Activated effector memory CD4-positive, alpha-beta T cell treated with Interleukin-2 at 50 U/mL for 16 hours (primary cell): ENCODE data around the gene TMEM255A.
"Not testable (repeated sequence)": the region's sequence is repeated elsewhere in the genome, so short reads cannot be mapped to it uniquely, and the experiment has no call there.

Experiments used
- DNase-seq: peaks from one replicate; pipeline ENCODE4 v3.0.0-alpha.2; 2020

The TMEM255A gene

DNA sequence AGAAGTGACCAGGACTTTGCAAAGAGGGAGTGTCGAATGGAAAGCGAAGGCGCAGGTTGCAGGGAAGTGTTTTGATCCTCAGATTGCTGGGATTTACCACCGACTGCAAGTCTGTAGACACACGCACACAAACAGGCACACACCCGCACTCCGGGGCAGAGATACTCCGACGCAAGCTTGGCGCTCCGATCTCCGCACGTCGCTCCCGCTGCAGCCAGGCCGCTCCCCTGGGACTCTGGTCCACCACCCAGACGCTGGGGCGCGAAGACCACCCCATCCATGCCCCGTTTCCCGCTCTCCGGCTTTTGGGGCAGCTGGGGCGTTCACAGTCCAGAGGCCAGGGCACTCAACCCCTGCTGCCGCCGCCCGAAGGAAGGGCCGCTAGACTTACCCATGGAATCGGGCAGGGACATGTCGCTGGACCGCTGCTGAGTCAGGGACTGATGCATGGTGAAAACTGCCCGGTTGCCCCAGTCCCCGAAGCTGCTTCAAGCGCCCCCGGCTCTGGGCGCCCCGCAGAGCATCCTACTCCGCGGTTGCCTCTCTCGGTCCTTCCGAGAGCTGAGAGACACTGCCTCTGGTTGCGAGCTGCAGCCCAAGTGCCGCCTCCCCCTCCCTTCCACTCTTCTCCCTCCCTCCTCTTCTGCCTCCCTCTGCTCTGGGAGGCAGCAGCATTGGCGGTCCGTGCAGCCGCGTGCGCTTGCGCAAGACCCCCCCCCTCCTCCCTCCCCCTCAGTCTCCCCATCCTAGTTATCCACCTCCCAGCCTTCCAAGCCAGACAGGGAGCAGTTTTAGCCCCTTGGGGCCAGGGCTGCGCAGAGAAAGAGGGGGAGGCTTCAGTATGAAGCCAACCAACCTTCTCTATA, at the start of gene TMEM255A:
TSS of gene TMEM255A (minus strand) at position 601 of the 866 bp plus-strand sequence. CDS start at position 449, 152 bp downstream.
- DNase-seq = no peak

DNA sequence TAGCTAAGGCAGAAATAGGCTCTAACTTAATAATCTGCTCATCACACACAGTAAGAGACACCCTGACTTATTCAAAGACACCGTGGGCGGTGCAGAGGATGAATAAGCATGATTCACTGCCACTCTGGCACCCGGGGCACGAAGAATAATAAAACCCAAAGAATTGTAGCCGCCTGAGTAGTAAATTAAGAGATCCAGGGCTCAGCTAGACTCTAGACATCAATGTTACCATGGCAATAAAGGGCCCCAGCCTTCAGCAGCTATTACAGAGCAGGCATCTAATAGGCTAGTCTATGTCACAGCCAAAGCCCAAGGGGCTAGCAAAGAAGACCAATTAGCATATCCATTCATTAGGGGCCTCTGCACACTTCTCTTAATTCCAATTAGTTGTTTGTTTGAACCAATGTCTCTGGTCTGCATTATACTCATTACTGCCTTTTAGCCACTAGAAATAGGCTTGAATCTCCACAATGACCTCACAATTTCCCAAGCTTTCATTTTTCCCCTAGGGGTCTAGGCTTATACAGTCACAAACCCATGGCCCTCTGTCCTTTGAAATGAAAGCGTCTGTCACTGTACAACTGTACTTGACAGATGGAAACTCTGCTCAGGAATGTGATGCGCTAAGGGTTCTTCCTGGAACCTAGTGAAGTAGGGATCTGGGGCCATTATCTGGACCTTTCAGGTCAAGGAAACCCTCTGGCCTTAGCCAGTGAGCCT, 47.6 kb upstream of the TMEM255A start:
- no peak for DNase-seq

DNA sequence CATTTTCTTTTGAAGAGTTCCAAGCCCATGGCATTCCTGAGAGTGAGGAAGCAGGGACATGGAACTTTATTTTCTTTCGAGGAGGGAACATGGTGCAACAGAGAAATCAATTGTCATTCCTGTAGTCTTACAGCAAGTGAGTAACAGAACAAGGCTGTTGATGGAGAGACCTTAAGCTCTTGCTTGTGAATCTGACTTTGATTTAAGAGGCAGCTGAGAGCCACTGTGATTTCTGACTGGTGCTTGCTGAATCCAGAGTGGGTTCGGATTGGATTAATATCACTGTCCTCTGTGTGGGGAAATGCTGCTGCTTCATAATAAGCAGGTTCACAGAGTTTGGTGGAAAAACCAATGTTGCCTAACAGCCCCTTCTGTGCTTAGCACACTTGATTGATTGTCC, 45.9 kb upstream of the TMEM255A start:
- no peak for DNase-seq

DNA sequence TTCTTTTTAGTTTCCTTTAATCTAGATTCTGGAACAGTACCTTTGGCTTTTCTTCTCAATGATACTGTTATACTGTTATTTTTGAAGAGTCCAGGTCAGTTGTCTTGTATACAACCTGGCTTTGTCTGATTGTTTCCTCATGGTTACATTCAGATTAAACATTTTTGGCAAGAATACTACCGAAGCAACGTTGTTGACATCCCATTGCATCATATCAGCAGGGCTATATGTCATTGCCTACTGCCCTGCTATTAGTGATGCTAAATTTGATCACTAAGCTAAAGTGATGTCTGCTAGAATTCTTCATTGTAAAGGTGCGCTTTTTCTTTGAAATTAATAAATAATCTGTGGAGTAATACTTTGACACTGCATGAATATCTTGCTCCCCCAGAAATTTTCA, 44.8 kb upstream of the TMEM255A start:
- no peak for DNase-seq

DNA sequence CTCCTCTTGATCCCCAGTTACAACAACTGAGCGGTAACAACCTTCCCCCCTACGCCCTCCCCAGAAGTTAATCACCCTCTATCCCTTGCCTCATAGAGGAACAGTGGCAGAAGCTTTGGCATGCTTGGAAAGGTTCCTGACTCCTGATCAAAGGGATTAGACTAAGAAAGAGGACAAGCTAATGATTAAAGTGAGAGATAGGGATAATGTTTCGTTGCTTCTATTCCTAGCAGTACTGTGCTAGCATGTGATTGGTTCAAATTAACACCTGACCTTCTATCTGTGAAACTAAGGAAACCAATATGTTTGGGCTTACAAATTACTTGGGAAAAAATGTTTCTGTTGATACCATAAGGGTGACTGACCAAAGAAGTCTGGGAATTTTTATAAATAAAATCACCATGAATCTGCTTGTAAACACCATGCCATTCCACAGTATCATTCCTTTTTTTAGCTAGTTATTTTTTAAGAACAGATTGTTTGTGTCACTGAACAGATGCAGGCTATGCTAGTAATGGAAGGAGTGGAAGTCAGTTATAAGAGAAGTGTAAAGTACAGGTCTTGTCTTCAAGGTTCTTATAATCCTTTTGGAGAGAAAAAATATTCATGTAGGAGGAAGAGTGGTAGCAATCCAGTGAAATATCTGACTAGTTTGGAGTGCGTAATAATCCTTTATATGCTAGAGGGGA, 39.3 kb upstream of the TMEM255A start:
- no peak for DNase-seq

DNA sequence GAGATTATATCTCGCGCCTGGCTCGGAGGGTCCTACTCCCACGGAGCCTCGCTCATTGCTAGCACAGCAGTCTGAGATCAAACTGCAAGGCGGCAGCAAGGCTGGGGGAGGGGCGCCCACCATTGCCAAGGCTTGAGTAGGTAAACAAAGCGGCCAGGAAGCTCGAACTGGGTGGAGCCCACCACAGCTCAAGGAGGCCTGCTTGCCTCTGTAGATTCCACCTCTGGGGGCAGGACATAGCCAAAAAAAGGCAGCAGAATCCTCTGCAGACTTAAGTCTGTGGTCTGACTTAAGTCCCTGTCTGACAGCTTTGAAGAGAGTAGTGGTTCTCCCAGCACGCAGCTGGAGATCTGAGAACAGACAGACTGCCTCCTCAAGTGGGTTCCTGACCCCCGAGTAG, 33.3 kb upstream of the TMEM255A start:
- DNase-seq = not testable (repeated sequence)

DNA sequence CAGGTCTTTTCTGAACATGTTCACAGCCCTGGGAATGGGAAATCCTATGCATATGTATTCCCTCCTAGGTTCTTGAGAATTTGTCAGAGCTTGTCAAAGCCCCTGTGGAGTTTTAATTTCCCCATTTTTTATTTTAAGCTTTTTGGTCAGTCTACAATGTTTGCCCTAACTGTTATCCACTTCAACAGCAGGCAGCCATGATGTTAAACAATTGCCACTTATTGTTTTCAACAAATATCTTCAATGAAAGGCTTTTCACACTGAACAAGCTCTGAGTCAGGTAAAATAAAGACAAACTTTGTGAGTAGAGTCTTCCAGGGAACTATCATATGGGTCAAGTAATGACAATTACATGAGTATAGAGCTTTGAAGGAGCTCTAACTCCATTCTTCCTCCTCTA, 25.6 kb upstream of the TMEM255A start:
- no peak for DNase-seq

DNA sequence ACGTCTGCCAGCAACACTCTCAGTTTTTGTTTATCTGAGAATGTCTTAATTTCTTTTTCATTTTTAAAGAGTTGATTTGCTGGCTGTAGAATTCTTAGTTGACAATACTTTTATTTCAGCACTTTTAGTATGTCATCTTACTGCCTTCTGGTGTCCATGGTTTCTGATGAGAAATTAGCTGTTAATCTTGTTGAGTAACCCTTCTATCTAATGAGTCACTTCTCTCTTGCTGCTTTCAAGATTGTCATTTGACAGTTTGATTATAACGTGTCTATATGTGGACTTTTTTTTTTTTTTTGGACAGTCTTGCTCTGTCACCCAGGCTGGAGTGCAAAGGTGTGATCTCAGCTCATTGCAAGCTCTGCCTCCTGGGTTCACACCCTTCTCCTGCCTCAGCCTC, 24.0 kb upstream of the TMEM255A start:
- no peak for DNase-seq

DNA sequence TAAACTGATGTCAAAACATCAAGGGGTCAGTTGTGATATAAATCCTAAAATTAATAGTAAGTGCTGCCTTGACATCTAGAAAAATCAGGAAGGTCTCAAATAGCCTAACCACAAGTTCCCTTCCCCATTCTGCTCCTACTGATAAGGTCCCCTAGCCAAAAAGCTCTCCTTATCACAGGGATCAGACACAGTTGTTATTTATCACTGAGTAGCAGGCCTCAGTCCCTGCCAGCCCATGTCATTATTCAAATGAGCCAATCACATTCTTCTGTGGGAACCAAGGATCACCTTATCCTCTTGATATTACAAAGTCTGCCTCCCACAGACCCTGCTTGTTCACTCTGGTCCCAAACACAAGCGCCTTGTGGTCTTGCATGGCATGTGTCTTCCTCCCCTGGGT, 23.3 kb upstream of the TMEM255A start:
- no peak for DNase-seq

DNA sequence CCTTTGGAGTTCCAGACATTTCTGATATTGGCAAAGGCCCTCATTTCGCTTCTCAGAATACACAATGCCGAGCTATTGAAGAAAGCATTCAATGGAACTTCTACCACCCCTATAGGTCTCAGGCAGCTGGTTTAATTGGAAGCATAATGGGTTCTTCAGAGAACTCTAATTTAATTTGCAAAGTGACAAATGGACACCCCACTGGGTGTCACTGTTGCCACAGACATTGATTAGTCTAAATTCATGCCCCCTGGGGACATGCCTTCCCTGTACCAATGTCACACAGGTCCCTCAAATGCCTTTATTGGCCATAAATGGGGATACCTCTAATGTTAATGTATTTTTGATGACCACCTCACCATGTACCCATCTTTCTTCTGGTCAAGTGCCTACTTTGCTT, 22.9 kb upstream of the TMEM255A start:
- no peak for DNase-seq

DNA sequence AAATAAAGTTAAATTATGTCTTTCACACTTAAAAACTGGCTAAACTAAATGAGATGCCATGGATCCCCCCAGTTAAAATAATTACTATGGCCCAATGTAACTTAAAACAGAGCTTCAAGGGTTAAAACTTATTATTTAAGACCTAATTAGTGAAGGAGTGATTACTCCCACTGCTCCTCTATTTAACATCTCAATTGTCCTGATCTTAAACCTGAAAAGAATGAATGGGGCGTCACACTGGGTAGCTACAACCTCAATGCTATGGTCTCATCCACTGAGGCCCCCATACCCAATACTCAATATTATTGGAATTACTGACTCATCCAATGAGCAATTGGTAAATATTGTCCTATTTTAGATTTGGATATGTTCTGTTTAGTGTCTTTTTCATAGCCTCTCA, 21.1 kb upstream of the TMEM255A start:
- DNase-seq = no peak

DNA sequence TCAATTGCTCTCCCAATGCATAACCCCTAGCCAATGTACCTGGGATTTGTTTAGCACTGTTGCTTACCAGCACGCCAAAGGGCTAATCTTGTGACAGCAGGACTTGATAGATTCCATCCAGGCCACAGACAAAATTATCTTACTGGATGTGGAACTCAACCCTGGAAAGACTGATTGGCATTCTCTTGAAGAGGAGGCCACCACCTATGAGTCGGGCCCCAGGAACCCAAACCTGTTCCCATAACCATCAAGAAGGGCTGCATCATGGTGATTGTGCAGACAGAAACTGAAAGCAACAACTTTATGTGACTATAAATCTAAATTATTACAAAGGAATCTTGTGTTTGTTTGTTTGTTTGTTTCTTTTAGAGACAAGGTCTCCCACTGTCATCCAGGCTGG, 19.9 kb upstream of the TMEM255A start:
- no peak for DNase-seq

DNA sequence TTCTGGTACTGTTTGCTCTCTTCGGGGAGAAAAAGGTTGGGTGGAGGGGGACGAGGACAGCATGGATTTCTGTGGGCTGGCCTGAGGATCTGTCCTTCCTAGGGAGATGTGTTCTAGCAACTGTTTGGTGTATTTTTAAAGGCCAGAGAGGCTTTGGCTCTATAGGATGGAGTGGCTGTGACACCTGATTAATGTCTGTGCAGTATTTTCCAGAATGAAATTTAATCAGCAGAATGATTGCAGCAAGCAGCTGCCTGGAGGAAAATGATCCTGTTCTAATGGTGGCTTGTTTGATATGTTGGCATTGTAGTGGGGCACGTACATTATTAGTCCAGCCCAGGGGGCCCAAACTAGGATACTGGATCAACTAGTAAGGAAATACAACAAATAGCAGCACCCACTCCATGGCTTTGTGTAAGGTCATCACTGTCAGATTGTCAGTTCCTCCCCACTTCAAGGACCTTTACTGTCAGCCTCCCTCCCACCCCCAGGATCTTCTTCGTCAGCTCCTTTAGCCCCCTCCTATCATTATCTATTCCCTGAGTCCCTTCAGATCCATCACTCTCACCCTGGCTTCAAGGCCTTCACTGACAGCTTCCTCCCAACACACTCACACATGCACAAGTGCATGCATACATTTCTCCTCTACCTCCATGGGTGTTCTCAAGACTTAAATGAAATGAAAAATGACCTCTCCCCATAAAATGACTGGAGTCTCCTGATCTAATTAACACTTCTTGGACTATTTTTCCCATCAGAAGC, 10.4 kb upstream of the TMEM255A start:
- no peak for DNase-seq

DNA sequence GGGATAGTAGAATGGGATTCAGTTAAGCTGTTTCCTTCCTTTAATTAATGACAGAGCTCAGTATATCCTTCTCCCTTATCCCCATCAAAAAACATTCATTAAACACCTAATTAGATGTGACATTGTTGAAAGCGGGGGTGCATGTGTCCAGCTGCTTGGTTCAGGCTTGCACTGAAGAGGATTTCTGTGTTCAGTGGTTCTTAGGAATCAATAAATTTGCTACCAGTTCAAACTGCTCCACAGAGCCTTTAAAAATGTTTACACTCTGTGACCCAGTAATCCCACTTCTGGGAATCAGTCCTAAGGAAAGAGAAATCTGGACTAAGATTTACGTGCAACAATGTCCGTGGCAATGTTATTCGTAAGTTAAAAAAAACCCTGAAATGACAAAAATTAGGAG, 7.2 kb upstream of the TMEM255A start:
- DNase-seq = no peak

DNA sequence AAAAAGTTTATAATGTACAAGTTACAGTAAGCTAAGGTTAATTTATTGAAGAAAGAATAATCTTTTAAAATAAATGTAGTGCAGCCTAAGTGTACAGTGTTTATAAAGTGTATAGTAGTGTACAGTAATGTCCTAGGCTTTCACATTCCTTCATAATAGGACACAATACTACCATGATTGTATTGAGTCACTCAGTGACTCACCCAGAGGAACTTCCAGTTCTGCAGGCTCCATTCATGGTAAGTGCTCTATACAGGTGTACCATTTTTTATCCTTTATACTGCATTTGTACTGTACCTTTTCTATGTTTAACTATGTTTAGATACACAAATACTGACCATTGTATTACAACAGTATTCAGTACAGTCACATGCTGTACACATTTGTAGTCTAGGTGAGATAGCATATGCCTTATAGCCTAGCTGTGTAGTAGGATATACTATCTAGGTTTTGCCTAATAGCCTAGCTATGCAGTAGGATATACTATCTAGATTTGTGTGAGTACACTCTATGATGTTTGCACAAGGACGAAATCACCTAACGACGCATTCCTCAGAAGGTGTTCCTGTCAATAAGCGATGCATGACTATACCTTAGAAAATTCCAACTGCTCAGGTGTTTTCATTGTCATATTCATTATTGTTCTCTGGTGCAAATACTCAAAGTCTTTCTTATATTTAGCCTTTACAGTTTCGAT, 5.5 kb upstream of the TMEM255A start:
- no peak for DNase-seq

DNA sequence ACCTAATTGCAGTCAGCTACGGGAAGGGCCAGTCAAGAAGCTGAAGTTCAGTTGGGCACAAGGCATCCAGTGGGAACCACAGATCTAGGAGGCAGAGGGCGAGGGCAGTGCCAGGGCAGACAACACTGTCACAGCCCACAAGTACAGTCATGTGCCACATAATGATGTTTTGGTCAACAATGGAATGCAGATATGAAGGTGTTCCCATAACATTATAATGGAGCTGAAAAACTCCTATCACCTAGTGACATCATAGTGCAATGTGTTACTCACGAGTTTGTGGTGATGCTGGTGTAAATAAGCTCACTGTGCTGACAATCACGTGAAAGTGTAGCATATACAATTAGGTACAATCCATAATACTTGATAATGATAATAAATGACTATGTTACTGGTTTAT, 4.5 kb upstream of the TMEM255A start:
- no peak for DNase-seq

DNA sequence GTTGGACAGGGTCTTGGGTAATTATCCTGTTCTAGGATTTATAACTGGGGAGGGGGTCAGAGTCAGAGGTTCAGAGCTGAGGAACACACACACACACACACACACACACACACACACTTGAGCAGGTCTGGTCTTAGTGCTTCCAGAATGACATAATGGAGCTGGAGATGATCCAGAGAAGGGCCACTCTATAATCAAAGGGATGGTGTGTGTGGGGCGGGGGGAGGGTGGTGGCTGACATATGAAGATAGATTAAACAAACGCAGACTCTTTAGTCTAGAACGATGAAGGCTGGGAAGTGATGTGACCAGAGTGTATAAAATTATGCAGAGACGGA, 434 bp upstream of the TMEM255A start:
- DNase-seq = no peak

DNA sequence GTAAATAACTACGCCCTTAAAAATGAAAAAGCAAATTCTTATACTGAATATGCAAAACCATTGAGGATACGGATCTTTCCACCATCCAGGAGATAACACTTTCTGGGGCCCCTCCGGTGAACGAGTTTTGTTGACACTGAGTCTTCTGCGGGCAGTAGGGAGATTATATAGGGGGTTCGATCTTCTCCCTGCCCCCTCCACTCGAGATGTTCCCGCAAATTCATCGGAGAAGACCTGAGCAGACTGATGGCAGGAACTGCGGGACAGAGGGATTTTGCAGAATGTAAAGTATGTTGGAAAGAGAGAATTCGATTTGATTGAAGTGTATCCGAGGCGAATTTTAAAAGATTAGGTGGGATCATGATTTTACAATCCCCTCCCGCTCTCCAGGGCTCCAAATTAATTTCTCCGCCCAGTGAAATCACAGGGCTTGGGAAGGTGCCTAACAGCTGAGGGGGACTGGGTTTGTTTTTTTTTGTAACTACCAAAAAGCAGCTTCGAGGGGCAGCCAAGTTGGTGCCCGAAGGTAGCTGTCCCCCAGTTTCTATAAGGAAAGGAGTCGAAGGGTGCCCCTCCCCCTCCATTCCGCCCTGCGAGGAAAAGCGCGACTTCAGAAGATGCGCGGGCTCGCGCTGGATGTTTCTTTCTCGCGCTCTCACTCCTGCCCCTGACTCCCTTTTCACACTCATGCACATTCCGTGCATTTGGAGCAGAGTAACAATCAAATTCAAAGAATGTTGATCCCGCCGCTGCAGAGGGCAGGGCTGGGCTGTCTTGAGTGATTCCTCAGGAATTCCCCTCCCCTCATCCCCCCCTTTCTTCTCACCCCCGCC, 1.2 kb downstream of the TMEM255A start:
- DNase-seq = no peak

DNA sequence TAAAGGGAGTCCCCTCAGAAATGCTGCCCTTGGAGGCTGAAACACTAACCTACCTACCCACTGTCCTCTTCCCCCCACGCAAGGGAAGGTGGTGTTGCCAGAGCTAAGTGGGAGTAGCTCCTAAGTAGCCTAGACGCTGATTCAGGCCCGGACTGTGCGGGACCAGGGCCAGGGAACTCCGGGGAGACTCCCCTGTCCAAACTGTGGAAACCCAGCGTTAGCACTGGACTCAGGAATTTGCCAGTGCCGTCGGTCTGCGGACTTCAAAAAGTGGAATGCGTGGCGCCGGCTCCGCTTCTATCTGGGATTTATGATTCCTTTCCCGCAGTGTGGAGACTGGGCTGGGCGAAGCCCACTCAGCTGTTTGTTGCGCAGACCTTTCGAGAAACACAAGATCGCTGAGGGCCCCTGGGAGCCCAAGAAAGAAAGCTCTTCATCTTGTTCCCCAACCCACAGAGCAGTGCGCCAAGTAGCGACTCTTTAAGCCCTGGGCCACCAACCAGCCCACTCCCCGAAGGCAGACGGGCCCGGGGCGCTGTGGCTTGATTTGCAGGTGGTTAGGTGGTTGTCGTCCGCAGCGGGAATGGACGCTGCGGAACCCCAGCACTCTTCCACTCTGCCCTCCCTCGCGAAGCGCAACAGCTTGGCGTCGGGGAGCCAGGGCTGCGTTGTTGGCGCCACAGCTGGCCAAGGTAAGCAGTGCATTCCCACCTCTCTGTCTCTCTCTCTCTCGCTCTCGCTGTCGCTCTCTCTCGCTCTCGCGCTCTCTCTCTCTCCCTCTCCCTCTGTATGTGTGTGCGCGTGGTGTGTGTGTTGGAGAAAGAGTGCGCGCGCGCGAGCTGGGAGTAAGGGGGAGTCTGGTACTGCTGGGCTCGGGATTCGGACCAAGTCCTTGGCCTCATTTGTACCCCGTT, 2.0 kb downstream of the TMEM255A start:
- peak; percentile 55 for DNase-seq

DNA sequence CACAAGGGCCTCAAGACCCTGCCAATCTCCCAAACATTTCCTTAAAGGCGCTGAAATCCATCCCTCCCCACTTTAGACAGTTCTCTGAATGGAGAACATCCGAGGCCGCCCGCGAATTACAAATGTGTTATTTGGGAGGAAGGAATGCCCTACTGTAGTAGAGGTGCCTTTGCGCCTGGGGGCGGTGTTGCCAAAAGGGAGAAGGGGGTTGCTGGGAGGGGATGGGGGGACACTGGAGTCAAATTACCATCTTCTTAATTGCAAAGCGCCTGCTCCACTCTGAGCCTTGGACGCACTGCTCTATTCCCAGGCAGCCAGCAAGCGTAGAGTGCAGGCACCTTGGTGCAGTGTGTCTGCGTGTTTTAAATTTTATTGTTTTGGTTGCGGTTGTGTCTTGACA, 2.7 kb downstream of the TMEM255A start:
- no peak for DNase-seq
